Measurements from ENCODE around the gene GPR42. TPM values are rescaled to one million over a fixed set of nuclear protein-coding genes. Genes with fewer than 3 reads are reported as not detected.

GPR42 gene
- total and polyA plus RNA-seq, 10 donors = 0.09 to 0.67 (median 0.63) TPM; not detected in 6

DNA sequence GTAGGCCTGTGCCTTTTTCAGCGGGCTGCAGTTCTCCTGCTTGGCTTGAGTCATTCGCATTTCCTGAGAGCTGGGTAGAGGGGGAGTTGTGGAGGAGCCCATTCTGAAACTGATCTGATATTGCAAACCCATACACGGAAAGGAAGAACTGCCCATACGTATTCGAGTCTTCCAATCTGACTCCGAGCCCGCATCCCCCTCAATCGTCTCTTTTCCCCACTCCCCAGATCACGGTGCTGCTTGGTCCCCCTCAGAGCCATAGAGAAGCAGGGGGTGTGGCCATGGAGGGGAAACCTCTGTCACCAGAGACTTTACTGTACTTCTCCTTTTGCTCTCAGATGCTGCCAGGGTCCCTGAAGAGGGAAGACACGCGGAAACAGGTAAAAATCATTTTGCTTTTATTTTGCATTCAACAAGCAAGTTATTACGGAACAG is 42.0 kb upstream of the GPR42 start, which contains the start of gene CD22:
Gene CD22, plus strand, starts transcription at position 337 of the 435 bp plus-strand sequence. CDS start 2,854 bp downstream, outside the sequence.
- Histone ChIP-seq H3K4me1 (peaks cover 0 to 66% (median 25%) of the 10 kb centered on the region in 6 donors), H3K27me3 (replicated peaks in 1 of 7) (peaks cover 0 to 13% (median 0%) of the 10 kb centered on the region in 7 donors), H3K27ac (peak within 1 kb of the TSS; percentile 17 to 90 (median 82)), H3K4me3 (peak within 1 kb of the TSS; percentile 29 to 77 (median 48)), H3K9me3 (no peaks in the 10 kb centered on the region), H3K36me3 (peaks cover 0 to 7% (median 0%) of the 10 kb centered on the region in 6 donors)
- peak; percentile 87 for DNase-seq
- peak in 2 of 3 donors; percentile 75 to 98 for TF ChIP-seq POLR2AphosphoS5 (IDR thresholded peaks at IDR 0.05)
- TF ChIP-seq POLR2A (IDR thresholded peaks at IDR 0.05) = peak in 2 of 3 donors; percentile 80 to 90
- TF ChIP-seq, protein P1, sequence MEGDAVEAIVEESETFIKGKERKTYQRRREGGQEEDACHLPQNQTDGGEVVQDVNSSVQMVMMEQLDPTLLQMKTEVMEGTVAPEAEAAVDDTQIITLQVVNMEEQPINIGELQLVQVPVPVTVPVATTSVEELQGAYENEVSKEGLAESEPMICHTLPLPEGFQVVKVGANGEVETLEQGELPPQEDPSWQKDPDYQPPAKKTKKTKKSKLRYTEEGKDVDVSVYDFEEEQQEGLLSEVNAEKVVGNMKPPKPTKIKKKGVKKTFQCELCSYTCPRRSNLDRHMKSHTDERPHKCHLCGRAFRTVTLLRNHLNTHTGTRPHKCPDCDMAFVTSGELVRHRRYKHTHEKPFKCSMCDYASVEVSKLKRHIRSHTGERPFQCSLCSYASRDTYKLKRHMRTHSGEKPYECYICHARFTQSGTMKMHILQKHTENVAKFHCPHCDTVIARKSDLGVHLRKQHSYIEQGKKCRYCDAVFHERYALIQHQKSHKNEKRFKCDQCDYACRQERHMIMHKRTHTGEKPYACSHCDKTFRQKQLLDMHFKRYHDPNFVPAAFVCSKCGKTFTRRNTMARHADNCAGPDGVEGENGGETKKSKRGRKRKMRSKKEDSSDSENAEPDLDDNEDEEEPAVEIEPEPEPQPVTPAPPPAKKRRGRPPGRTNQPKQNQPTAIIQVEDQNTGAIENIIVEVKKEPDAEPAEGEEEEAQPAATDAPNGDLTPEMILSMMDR (IDR thresholded peaks at IDR 0.05 in 8 of 11, conservative IDR thresholded peaks at IDR 0.05 in 3 of 11) = no peak
- WGBS, 5 donors = 22 to 51% (median 34%) methylated on average over 12 of the region's 12 CpGs
- intact Hi-C loops (cut with DNase I; ENCODE audit: low total_unique reads) = no loop called here

DNA sequence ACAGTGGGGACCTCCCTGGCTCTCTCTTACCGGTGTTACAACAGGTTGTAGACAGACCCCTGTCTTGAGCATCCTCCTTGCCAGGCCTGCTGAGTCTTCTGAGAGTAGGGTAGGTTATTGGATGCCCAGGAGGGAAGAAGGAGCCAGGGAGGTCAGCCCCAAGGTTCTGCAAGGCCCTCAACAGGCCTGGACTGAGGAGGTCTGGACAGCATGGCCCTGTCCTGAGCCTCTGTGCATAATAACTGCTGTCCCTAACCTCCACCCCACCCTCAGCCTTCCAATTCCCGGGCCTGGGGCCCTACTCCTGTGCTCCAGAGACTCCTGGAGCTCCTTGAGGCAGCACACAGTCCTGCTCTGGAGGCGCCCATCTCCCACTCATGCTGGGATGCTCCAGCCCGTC is 41.5 kb upstream of the GPR42 start:
- Histone ChIP-seq H3K4me3 (peak overlapping the region; percentile 29 to 77 (median 48)), H3K4me1 (peaks cover 0 to 66% (median 26%) of the 10 kb centered on the region in 6 donors), H3K36me3 (peaks cover 0 to 12% (median 0%) of the 10 kb centered on the region in 6 donors), H3K27me3 (replicated peaks in 1 of 7) (peaks cover 0 to 13% (median 0%) of the 10 kb centered on the region in 7 donors), H3K27ac (peak overlapping the region; percentile 17 to 90 (median 82)), H3K9me3 (no peaks in the 10 kb centered on the region)
- WGBS, 5 donors = 36 to 72% (median 67%) methylated on average over 4 of the region's 4 CpGs
- intact Hi-C loops (cut with DNase I; ENCODE audit: low total_unique reads) = no loop called here
- DNase-seq = no peak
- TF ChIP-seq, protein P1 (IDR thresholded peaks at IDR 0.05 in 8 of 11, conservative IDR thresholded peaks at IDR 0.05 in 3 of 11) = no peak
- peak in 2 of 3 donors; percentile 40 to 47 for TF ChIP-seq POLR2AphosphoS5 (IDR thresholded peaks at IDR 0.05)
- TF ChIP-seq POLR2A (IDR thresholded peaks at IDR 0.05) = no peak

DNA sequence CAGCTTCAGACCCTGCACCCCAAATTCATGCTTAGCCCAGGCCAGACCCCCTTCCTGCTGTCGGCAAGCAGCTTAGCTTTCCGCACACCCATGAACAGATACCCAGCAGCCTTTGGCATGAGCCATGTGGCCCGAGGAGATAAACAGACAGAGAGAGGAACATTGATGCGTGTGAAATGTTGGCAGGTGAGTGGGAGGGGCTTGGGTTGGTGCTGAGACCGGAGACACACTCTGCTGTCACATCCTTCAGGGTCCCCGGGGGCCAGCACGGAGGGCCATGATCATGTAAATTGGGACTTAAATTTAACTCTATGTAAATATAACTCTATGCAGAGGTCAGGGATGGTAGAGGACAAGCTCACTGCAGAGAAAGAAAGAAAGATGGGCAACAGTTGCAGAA is 40.4 kb upstream of the GPR42 start:
- no peaks in the 10 kb centered on the region for H3K9me3 ChIP-seq
- H3K27ac ChIP-seq = peak overlapping the region in 7 of 8 donors; percentile 58 to 90 (median 82)
- 46 to 64% (median 54%) methylated on average over 7 of the region's 7 CpGs for WGBS, 5 donors
- intact Hi-C loops (cut with DNase I; ENCODE audit: low total_unique reads) = loop anchor here (10.0 kb wide), 1 partner anchor 56 kb away; no protein-coding TSS in a partner anchor
- peaks cover 0 to 13% (median 0%) of the 10 kb centered on the region in 7 donors for H3K27me3 ChIP-seq (replicated peaks in 1 of 7)
- H3K36me3 ChIP-seq = peaks cover 0 to 18% (median 0%) of the 10 kb centered on the region in 6 donors
- peak; percentile 93 for DNase-seq
- H3K4me1 ChIP-seq = peaks cover 0 to 70% (median 27%) of the 10 kb centered on the region in 6 donors
- TF ChIP-seq, protein P1 (IDR thresholded peaks at IDR 0.05 in 8 of 11, conservative IDR thresholded peaks at IDR 0.05 in 3 of 11) = no peak
- TF ChIP-seq POLR2AphosphoS5 (IDR thresholded peaks at IDR 0.05) (peak; percentile 72 to 98 (median 91)), POLR2A (IDR thresholded peaks at IDR 0.05) (peak; percentile 15 to 91 (median 90))
- H3K4me3 ChIP-seq = peak overlapping the region in 7 of 8 donors; percentile 36 to 77 (median 48)

DNA sequence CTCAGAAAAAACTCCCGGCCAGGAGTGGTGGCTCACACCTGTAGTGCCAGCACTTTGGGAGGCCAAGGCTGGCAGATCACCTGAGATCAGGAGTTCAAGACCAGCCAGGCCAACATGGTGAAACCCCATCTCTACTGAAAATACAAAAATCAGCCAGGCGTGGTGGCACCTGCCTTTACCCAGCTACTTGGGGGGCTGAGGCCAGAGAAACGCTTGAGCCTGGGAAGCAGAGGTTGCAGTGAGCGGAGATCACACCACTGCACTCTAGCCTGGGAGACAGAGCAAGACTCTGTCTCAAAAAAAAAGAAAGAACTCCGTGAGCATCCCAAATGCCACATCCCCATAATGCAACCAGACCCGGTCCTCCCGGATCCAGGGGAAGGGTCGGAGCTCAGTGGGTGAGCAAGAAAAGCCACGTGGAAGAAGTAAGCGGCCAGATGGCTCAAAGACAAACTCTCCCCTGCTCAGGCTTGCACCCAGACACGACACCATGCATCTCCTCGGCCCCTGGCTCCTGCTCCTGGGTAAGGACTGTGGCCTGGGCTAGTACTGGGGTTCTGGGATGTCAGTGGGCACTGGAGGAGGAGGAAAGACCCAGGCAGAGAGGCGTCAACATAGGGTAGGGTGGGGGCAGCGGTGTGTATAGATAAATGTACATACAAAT is 39.2 kb upstream of the GPR42 start:
- Histone ChIP-seq H3K9me3 (no peaks in the 10 kb centered on the region), H3K27ac (peak overlapping the region in 7 of 8 donors; percentile 29 to 87 (median 79)), H3K36me3 (peaks cover 0 to 30% (median 3%) of the 10 kb centered on the region in 6 donors), H3K27me3 (replicated peaks in 1 of 7) (peaks cover 0 to 13% (median 0%) of the 10 kb centered on the region in 7 donors), H3K4me3 (peak overlapping the region; percentile 16 to 77 (median 44)), H3K4me1 (peaks cover 3 to 82% (median 37%) of the 10 kb centered on the region in 6 donors)
- TF ChIP-seq POLR2A (IDR thresholded peaks at IDR 0.05) = no peak
- TF ChIP-seq POLR2AphosphoS5 (IDR thresholded peaks at IDR 0.05) = peak in 2 of 3 donors; percentile 55 to 65
- DNase-seq = no peak
- 70 to 80% (median 73%) methylated on average over 12 to 14 of the region's 14 CpGs for WGBS, 5 donors
- intact Hi-C loops (cut with DNase I; ENCODE audit: low total_unique reads) = loop anchor here (10.0 kb wide), 1 partner anchor 57 kb away; no protein-coding TSS in a partner anchor

All from spleen (tissue), 11 donors.